IMR-90 (cell line): ENCODE data around the gene ZNF541. TPM values are rescaled to one million over a fixed set of nuclear protein-coding genes. Genes with fewer than 3 reads are reported as not detected.

ENCODE experiments used
- ATAC-seq: fragments of 200-7000 bp; cut with Tn5 transposase; 2 replicates; pipeline ENCODE4 v1.9.1; 2020; ENCODE audit warnings: low read depth, mild to moderate bottlenecking, moderate library complexity
- BruUV-seq: library from RNA; stranded (reverse); fragments of 400-500 nt; replicated peaks from 2 replicates; lab custom pipeline; 2021; lab: Mats Ljungman, UMichigan
- CTCF ChIA-PET: fragments of 300-600 bp; formaldehyde crosslinking; extraction: SDS; loops from one replicate; lab custom pipeline; 2021; ENCODE audit warnings: antibody characterized with exemption; lab: Yijun Ruan, JAX
- POLR2A ChIA-PET: fragments of 300-600 bp; sonication (Branson Sonifier 250); formaldehyde crosslinking; loops from one replicate; lab custom pipeline; 2022; ENCODE audit warnings: antibody characterized with exemption; ENCODE audit not compliant: unreplicated experiment; lab: Charles Lee
- DNase-seq: peaks from one replicate; pipeline ENCODE4 v3.0.0; 2013
- H2AFZ ChIP-seq: replicated peaks from 2 replicates; pipeline ENCODE3; 2013; ENCODE audit warnings: low read length, mild to moderate bottlenecking; ENCODE audit not compliant: poor library complexity
- H2AK5ac ChIP-seq: 2 replicates; pipeline ENCODE4 v1.6.1; 2013; ENCODE audit warnings: low read depth, low read length, inconsistent platforms
- H2AK9ac ChIP-seq: replicated peaks from 2 replicates; pipeline ENCODE3; 2013; ENCODE audit warnings: mild to moderate bottlenecking, low read depth, low read length, moderate library complexity; ENCODE audit not compliant: poor library complexity
- H2BK120ac ChIP-seq: 2 replicates; pipeline ENCODE4 v1.6.1; 2013; ENCODE audit warnings: low read depth, low read length, inconsistent platforms
- H2BK15ac ChIP-seq: 3 replicates; pipeline ENCODE4 v1.6.1; 2013; ENCODE audit warnings: low read depth, low read length, inconsistent platforms
- H2BK20ac ChIP-seq: 2 replicates; pipeline ENCODE4 v1.6.1; 2013; ENCODE audit warnings: low read depth, mild to moderate bottlenecking, inconsistent platforms, low read length, moderate library complexity
- H2BK5ac ChIP-seq: 2 replicates; pipeline ENCODE4 v1.6.1; 2013; ENCODE audit warnings: mild to moderate bottlenecking, low read depth, low read length, inconsistent platforms; ENCODE audit not compliant: poor library complexity, severe bottlenecking
- H3K14ac ChIP-seq: replicated peaks from 2 replicates; pipeline ENCODE4 v1.6.1; 2013; ENCODE audit warnings: low read depth, low read length, inconsistent platforms
- H3K18ac ChIP-seq: 2 replicates; pipeline ENCODE4 v1.6.1; 2013; ENCODE audit warnings: low read depth, low read length, control low read depth
- H3K23ac ChIP-seq: 2 replicates; pipeline ENCODE4 v1.6.1; 2013; ENCODE audit warnings: low read depth, low read length, inconsistent platforms
- H3K27ac ChIP-seq: 2 replicates; pipeline ENCODE4 v1.5.1; 2013; ENCODE audit warnings: mild to moderate bottlenecking, control low read depth, low read length; ENCODE audit not compliant: insufficient read depth
- H3K27me3 ChIP-seq: 2 replicates; pipeline ENCODE4 v1.6.1; 2013; ENCODE audit warnings: low read length; ENCODE audit not compliant: control insufficient read depth, insufficient read depth
- H3K36me3 ChIP-seq: 2 replicates; pipeline ENCODE4 v1.6.1; 2013; ENCODE audit warnings: low read length, mixed read lengths; ENCODE audit not compliant: control insufficient read depth, insufficient read depth
- H3K4ac ChIP-seq: 2 replicates; pipeline ENCODE4 v1.6.1; 2013; ENCODE audit warnings: low read depth, low read length, inconsistent platforms
- H3K4me1 ChIP-seq: 2 replicates; pipeline ENCODE4 v1.6.1; 2013; ENCODE audit warnings: low read length, mixed read lengths; ENCODE audit not compliant: control insufficient read depth, insufficient read depth
- H3K4me2 ChIP-seq: 2 replicates; pipeline ENCODE4 v1.6.1; 2013; ENCODE audit warnings: low read depth, mild to moderate bottlenecking, control low read depth, low read length, moderate library complexity
- H3K4me3 ChIP-seq: 2 replicates; pipeline ENCODE4 v1.5.1; 2013; ENCODE audit warnings: low read depth, mild to moderate bottlenecking, control low read depth, low read length, moderate library complexity; ENCODE audit not compliant: insufficient read depth
- H3K56ac ChIP-seq: 2 replicates; pipeline ENCODE4 v1.6.1; 2013; ENCODE audit warnings: low read length, inconsistent platforms; ENCODE audit not compliant: insufficient read depth; ENCODE audit errors: extremely low read depth
- H3K79me1 ChIP-seq, 2 experiments: 2 replicates each; pipeline ENCODE4 v1.6.1; 2013; ENCODE audit warnings: low read length in 2 of 2, inconsistent platforms in 1 of 2, low read depth in 1 of 2
- H3K9ac ChIP-seq: 2 replicates; pipeline ENCODE4 v1.6.1; 2013; ENCODE audit warnings: low read depth, low read length, control low read depth
- H3K9me1 ChIP-seq: 2 replicates; pipeline ENCODE4 v1.6.1; 2013; ENCODE audit warnings: low read length, inconsistent platforms; ENCODE audit not compliant: insufficient read depth
- H3K9me3 ChIP-seq: 2 replicates; pipeline ENCODE4 v1.6.1; 2013; ENCODE audit warnings: low read length; ENCODE audit not compliant: control insufficient read depth, insufficient read depth
- H4K20me1 ChIP-seq: 2 replicates; pipeline ENCODE4 v1.6.1; 2013; ENCODE audit warnings: low read length, inconsistent platforms; ENCODE audit not compliant: insufficient read depth
- H4K5ac ChIP-seq: 2 replicates; pipeline ENCODE4 v1.6.1; 2013; ENCODE audit warnings: mild to moderate bottlenecking, low read depth, low read length, control low read depth
- H4K8ac ChIP-seq, 2 experiments: 2 replicates each; pipeline ENCODE4 v1.6.1; 2013; ENCODE audit warnings: low read depth in 2 of 2, low read length in 2 of 2, control low read depth in 1 of 2, inconsistent platforms in 1 of 2
- H4K91ac ChIP-seq: 2 replicates; pipeline ENCODE4 v1.6.1; 2013; ENCODE audit warnings: low read depth, low read length, inconsistent platforms; ENCODE audit not compliant: insufficient read depth
- BHLHE40 ChIP-seq: fragments of 150-350 bp; IDR thresholded peaks from 2 replicates; pipeline ENCODE4 v1.6.1; 2016; ENCODE audit warnings: mild to moderate bottlenecking, low read depth, low read length
- CHD1 ChIP-seq: IDR thresholded peaks from 2 replicates; pipeline ENCODE4 v1.6.1; 2012; ENCODE audit warnings: low read depth, low read length, improper control_type of control experiment
- CTCF ChIP-seq: conservative IDR thresholded peaks from 2 replicates; pipeline ENCODE4 v1.5.1; 2012; ENCODE audit warnings: mild to moderate bottlenecking, low read depth, low read length, improper control_type of control experiment
- MAFK ChIP-seq: IDR thresholded peaks from 2 replicates; pipeline ENCODE4 v1.6.1; 2012; ENCODE audit warnings: low read depth, low read length, improper control_type of control experiment
- MXI1 ChIP-seq: IDR thresholded peaks from 2 replicates; pipeline ENCODE4 v1.6.1; 2012; ENCODE audit warnings: low read depth, mild to moderate bottlenecking, low read length, moderate library complexity, borderline replicate concordance
- POLR2A ChIP-seq: IDR thresholded peaks from 2 replicates; pipeline ENCODE4 v1.6.1; 2012; ENCODE audit warnings: mild to moderate bottlenecking, low read depth, low read length
- RAD21 ChIP-seq: IDR thresholded peaks from 2 replicates; pipeline ENCODE4 v1.6.1; 2012; ENCODE audit warnings: low read length, improper control_type of control experiment
- RFX5 ChIP-seq: IDR thresholded peaks from 2 replicates; pipeline ENCODE4 v1.8.0; 2012; ENCODE audit warnings: low read depth, mild to moderate bottlenecking, low read length, moderate library complexity
- SMC3 ChIP-seq: fragments of 150-350 bp; IDR thresholded peaks from 2 replicates; pipeline ENCODE4 v1.6.1; 2016; ENCODE audit warnings: low read depth, mild to moderate bottlenecking, antibody characterized with exemption, low read length, moderate library complexity
- WGBS, 2 experiments: methylation state at CpG; one replicate each; pipeline versions ENCODE4 v1.1.5 to v1.1.7; 2013; ENCODE audit warnings: missing lambda C conversion rate in 2 of 2; ENCODE audit not compliant: insufficient read length in 1 of 2; ENCODE audit errors: extremely low coverage in 2 of 2; 5-methylcytosine and 5-hydroxymethylcytosine counted together
- dilution Hi-C: fragments of 300-500 bp; cut with HindIII; formaldehyde crosslinking; loops from one replicate; pipeline ENCODE4 v1.14.3; 2018; ENCODE audit warnings: low sequenced_read_pairs; ENCODE audit not compliant: unreplicated experiment
- in situ Hi-C: fragments of 300-500 bp; cut with MboI; formaldehyde crosslinking; loops from 3 replicates; pipeline ENCODE4 v1.14.3; 2019; ENCODE audit warnings: low sequenced_read_pairs, inconsistent platforms, mixed read lengths
- intact Hi-C: fragments of 100-400 bp; cut with micrococcal nuclease; formaldehyde crosslinking; loops from 2 replicates; pipeline ENCODE4 v1.10.0; 2022
- polyA plus RNA-seq, 3 experiments: library from polyadenylated mRNA; depleted of rRNA; stranded (reverse); fragments of >200 nt; gene quantifications; 2 replicates each; pipeline ENCODE4 v1.2.3, GENCODE V29; 2012; ENCODE audit warnings: low replicate concordance in 1 of 3
- total RNA-seq: library from RNA; depleted of rRNA; stranded (reverse); fragments of >200 nt; gene quantifications from 2 replicates; pipeline ENCODE4 v1.2.3, GENCODE V29; 2012
- TF ChIP-seq, protein P1 (sequence below): fragments of 150-350 bp; IDR thresholded peaks from 2 replicates; pipeline ENCODE4 v1.6.1; 2017; ENCODE audit warnings: mild to moderate bottlenecking, antibody characterized with exemption, low read length, low read depth
- TF ChIP-seq, protein P2 (sequence below): fragments of 150-350 bp; IDR thresholded peaks from 2 replicates; pipeline ENCODE4 v1.6.1; 2016; ENCODE audit warnings: low read depth, mild to moderate bottlenecking, low read length, moderate library complexity, borderline replicate concordance

ZNF541 gene
- total and polyA plus RNA-seq, 2 of the 4 experiments (the other 2 are of a cell fraction), result not detected

DNA sequence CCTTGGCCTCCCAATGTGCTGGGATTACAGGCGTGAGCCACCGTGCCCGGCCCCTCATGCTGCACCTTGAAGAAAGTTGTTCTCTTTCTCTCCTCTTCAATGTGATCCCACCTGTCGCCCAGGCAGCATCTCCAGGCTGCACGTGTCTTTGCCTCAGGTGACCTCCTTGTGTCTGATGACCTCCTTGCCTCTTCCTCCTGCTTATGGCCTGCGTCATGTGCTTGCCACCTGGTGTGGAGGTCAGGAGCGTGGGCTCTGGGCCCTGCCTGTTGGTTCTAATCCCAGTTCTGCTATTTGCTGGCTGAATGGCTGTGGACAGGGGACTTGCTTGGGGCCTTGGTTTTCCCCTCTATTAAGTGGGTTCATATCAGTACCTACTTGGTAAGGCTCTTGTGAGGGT lies 42.3 kb upstream of the ZNF541 start:
- H4K20me1 ChIP-seq, result peaks cover 100% of the 10 kb centered on the region
- in situ Hi-C loops, result no loop called here

More for the DNA sequence above, 42.3 kb upstream of the ZNF541 start:
- no TSS peak for BruUV-seq
- Histone ChIP-seq H3K9me1 (peaks cover 33% of the 10 kb centered on the region), H3K18ac (no peak overlapping the region), H2BK120ac (no peak overlapping the region), H3K27ac (no peak overlapping the region), H2BK15ac (no peak overlapping the region), H4K8ac (no peak overlapping the region), H3K36me3 (peaks cover 15% of the 10 kb centered on the region), H2AK5ac (no peak overlapping the region), H3K56ac (no peak overlapping the region), H3K4ac (no peak overlapping the region), H2AK9ac (no peak overlapping the region), H3K9me3 (no peaks in the 10 kb centered on the region), H2BK5ac (no peak overlapping the region), H3K23ac (no peak overlapping the region), H3K4me3 (no peak overlapping the region), H3K14ac (no peak overlapping the region), H3K9ac (no peak overlapping the region), H3K79me1 (peaks cover 11 to 94% of the 10 kb centered on the region in 2 experiments), H2AFZ (no peak overlapping the region), H4K5ac (no peak overlapping the region), H4K91ac (no peak overlapping the region), H2BK20ac (no peak overlapping the region), H3K27me3 (no peaks in the 10 kb centered on the region), H3K4me1 (peaks cover 26% of the 10 kb centered on the region), H3K4me2 (no peak overlapping the region)
- no peak for TF ChIP-seq RAD21
- no peak for TF ChIP-seq BHLHE40
- TF ChIP-seq CTCF, result no peak
- no peak for TF ChIP-seq MXI1
- no peak for TF ChIP-seq SMC3
- TF ChIP-seq POLR2A, result no peak
- TF ChIP-seq RFX5, result no peak
- TF ChIP-seq MAFK, result no peak
- TF ChIP-seq, protein P1, sequence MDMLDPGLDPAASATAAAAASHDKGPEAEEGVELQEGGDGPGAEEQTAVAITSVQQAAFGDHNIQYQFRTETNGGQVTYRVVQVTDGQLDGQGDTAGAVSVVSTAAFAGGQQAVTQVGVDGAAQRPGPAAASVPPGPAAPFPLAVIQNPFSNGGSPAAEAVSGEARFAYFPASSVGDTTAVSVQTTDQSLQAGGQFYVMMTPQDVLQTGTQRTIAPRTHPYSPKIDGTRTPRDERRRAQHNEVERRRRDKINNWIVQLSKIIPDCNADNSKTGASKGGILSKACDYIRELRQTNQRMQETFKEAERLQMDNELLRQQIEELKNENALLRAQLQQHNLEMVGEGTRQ, result no peak
- TF ChIP-seq CHD1, result no peak
- TF ChIP-seq, protein P2, sequence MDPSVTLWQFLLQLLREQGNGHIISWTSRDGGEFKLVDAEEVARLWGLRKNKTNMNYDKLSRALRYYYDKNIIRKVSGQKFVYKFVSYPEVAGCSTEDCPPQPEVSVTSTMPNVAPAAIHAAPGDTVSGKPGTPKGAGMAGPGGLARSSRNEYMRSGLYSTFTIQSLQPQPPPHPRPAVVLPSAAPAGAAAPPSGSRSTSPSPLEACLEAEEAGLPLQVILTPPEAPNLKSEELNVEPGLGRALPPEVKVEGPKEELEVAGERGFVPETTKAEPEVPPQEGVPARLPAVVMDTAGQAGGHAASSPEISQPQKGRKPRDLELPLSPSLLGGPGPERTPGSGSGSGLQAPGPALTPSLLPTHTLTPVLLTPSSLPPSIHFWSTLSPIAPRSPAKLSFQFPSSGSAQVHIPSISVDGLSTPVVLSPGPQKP, result no peak
- DNase-seq, result no peak
- 76% methylated on average over 4 of the region's 7 CpGs; no CpG with 5 or more reads in 1 of the 2 experiments for WGBS, 2 experiments
- intact Hi-C loops, result no loop called here
- CTCF ChIA-PET, result no interaction called here
- dilution Hi-C loops, result no loop called here
- POLR2A ChIA-PET, result no interaction called here
- no peak for ATAC-seq
